ENCODE data around the gene SYNDIG1L.

The SYNDIG1L gene

GRCh38 chr14:74429221-74429691 is 3.2 kb upstream of the SYNDIG1L start:
- DNase-seq (ENCODE audit: low read depth), result no peak

- no peak for DNase-seq (ENCODE audit: low read depth)
Measured at GRCh38 chr14:74427651-74428050, 1.6 kb upstream of the SYNDIG1L start.

GRCh38 chr14:74425525-74426201 is 347 bp downstream of the SYNDIG1L start:
- no peak for DNase-seq (ENCODE audit: low read depth)

- no peak for DNase-seq (ENCODE audit: low read depth)
Measured at GRCh38 chr14:74424606-74425005, 1.4 kb downstream of the SYNDIG1L start.

GRCh38 chr14:74423246-74423645 is 2.8 kb downstream of the SYNDIG1L start:
- no peak for DNase-seq (ENCODE audit: low read depth)

- no peak for DNase-seq (ENCODE audit: low read depth)
Measured at GRCh38 chr14:74421981-74422380, 4.0 kb downstream of the SYNDIG1L start.

- DNase-seq (ENCODE audit: low read depth), result no peak
Measured at GRCh38 chr14:74419086-74419485, 6.9 kb downstream of the SYNDIG1L start.

- no peak for DNase-seq (ENCODE audit: low read depth)
Measured at GRCh38 chr14:74418031-74418430, 8.0 kb downstream of the SYNDIG1L start.

- DNase-seq (ENCODE audit: low read depth), result no peak
Measured at GRCh38 chr14:74417611-74418010, 8.4 kb downstream of the SYNDIG1L start.

GRCh38 chr14:74417201-74417600 is 8.8 kb downstream of the SYNDIG1L start:
- DNase-seq (ENCODE audit: low read depth), result no peak

GRCh38 chr14:74415115-74415437 is 10.9 kb downstream of the SYNDIG1L start:
- DNase-seq (ENCODE audit: low read depth), result no peak

GRCh38 chr14:74414403-74415114 is 11.5 kb downstream of the SYNDIG1L start:
- no peak for DNase-seq (ENCODE audit: low read depth)

GRCh38 chr14:74413627-74414026 is 12.4 kb downstream of the SYNDIG1L start:
- no peak for DNase-seq (ENCODE audit: low read depth)

- DNase-seq (ENCODE audit: low read depth), result no peak
Measured at GRCh38 chr14:74412753-74413152, 13.3 kb downstream of the SYNDIG1L start.

GRCh38 chr14:74411671-74412070 is 14.3 kb downstream of the SYNDIG1L start:
- DNase-seq (ENCODE audit: low read depth), result no peak

- no peak for DNase-seq (ENCODE audit: low read depth)
Measured at GRCh38 chr14:74409441-74409840, 16.6 kb downstream of the SYNDIG1L start.

GRCh38 chr14:74408870-74409269 is 17.1 kb downstream of the SYNDIG1L start:
- no peak for DNase-seq (ENCODE audit: low read depth)

- DNase-seq (ENCODE audit: low read depth), result no peak
Measured at GRCh38 chr14:74407801-74408154, 18.2 kb downstream of the SYNDIG1L start.

- no peak for DNase-seq (ENCODE audit: low read depth)
Measured at GRCh38 chr14:74407021-74407800, 18.8 kb downstream of the SYNDIG1L start.

GRCh38 chr14:74405663-74406062 is 20.3 kb downstream of the SYNDIG1L start:
- no peak for DNase-seq (ENCODE audit: low read depth)

- DNase-seq (ENCODE audit: low read depth), result no peak
Measured at GRCh38 chr14:74404435-74404834, 21.6 kb downstream of the SYNDIG1L start.

GRCh38 chr14:74403619-74404417 is 22.2 kb downstream of the SYNDIG1L start:
- no peak for DNase-seq (ENCODE audit: low read depth)

All from fibroblast of the conjunctiva (primary cell).